Activated CD4-positive, alpha-beta T cell treated with anti-CD3 and anti-CD28 coated beads, Interleukin-2, amount 50 U/mL, for 1 hour (primary cell): ENCODE results near the gene ZNF273.
"Not testable (repeated sequence)": the region's sequence is repeated elsewhere in the genome, so short reads cannot be mapped to it uniquely, and the experiment has no call there.

Experiments
- DNase-seq: peaks from one replicate; pipeline ENCODE4 v3.0.0-alpha.2; 2020

The ZNF273 gene

GRCh38 chr7:64890761-64891362 lies 12.2 kb upstream of the ZNF273 start:
- no peak for DNase-seq

- DNase-seq: not testable (repeated sequence)
These were observed 11.6 kb upstream of the ZNF273 start for GRCh38 chr7:64891363-64892081.

- no peak for DNase-seq
These were observed 11.0 kb upstream of the ZNF273 start for GRCh38 chr7:64892116-64892515.

- no peak for DNase-seq
These were observed 10.3 kb upstream of the ZNF273 start for GRCh38 chr7:64892666-64893309.

GRCh38 chr7:64893401-64893800 lies 9.7 kb upstream of the ZNF273 start:
- no peak for DNase-seq

- not testable (repeated sequence) for DNase-seq
These were observed 640 bp upstream of the ZNF273 start for GRCh38 chr7:64902461-64902805.

GRCh38 chr7:64904008-64904407 lies 935 bp downstream of the ZNF273 start:
- no peak for DNase-seq

GRCh38 chr7:64905133-64905532 lies 2.1 kb downstream of the ZNF273 start:
- no peak for DNase-seq

GRCh38 chr7:64905547-64905946 lies 2.5 kb downstream of the ZNF273 start:
- DNase-seq: no peak

- no peak for DNase-seq
These were observed 4.7 kb downstream of the ZNF273 start for GRCh38 chr7:64907641-64908326.

GRCh38 chr7:64908358-64908757 lies 5.3 kb downstream of the ZNF273 start:
- no peak for DNase-seq

GRCh38 chr7:64914557-64914956 lies 11.5 kb downstream of the ZNF273 start:
- no peak for DNase-seq

- not testable (repeated sequence) for DNase-seq
These were observed 12.2 kb downstream of the ZNF273 start for GRCh38 chr7:64915301-64915700.

- not testable (repeated sequence) for DNase-seq
These were observed 25.4 kb downstream of the ZNF273 start for GRCh38 chr7:64928252-64929187.

GRCh38 chr7:64934478-64934877 lies 31.4 kb downstream of the ZNF273 start:
- DNase-seq: no peak

GRCh38 chr7:64938540-64938939 lies 35.5 kb downstream of the ZNF273 start:
- no peak for DNase-seq

GRCh38 chr7:64940021-64940420 lies 36.9 kb downstream of the ZNF273 start:
- DNase-seq: not testable (repeated sequence)

GRCh38 chr7:64944667-64945502 lies 41.8 kb downstream of the ZNF273 start:
- DNase-seq: not testable (repeated sequence)

GRCh38 chr7:64945503-64946175 lies 42.6 kb downstream of the ZNF273 start:
- DNase-seq: no peak

- no peak for DNase-seq
These were observed 43.7 kb downstream of the ZNF273 start for GRCh38 chr7:64946772-64947171.
